GM23338 (cell line): ENCODE data around the gene VPS41. TPM values are rescaled to one million over a fixed set of nuclear protein-coding genes. Genes with fewer than 3 reads are reported as not detected.

ENCODE experiments used
- ATAC-seq: fragments of 200-7000 bp; cut with Tn5 transposase; 3 replicates; pipeline ENCODE4 v1.9.1; 2020
- DNase-seq: peaks from one replicate; pipeline ENCODE4 v3.0.0-alpha.2; 2015; ENCODE audit warnings: low spot score
- H2AFZ ChIP-seq: fragments of 200-600 bp; sonication (generic); 2 replicates; pipeline ENCODE4 v1.8.0; 2016; ENCODE audit warnings: antibody characterized with exemption, mild to moderate bottlenecking, moderate library complexity
- H3F3A ChIP-seq: fragments of 200-600 bp; sonication (generic); replicated peaks from 2 replicates; pipeline ENCODE4 v1.8.0; 2017; ENCODE audit warnings: antibody characterized with exemption, mixed run types, low read depth
- H3K27ac ChIP-seq: fragments of 200-600 bp; sonication (generic); 2 replicates; pipeline ENCODE4 v1.6.1; 2016; ENCODE audit warnings: low read depth
- H3K27me3 ChIP-seq: fragments of 200-600 bp; sonication (generic); 2 replicates; pipeline ENCODE4 v1.8.0; 2016; ENCODE audit warnings: mild to moderate bottlenecking, mixed run types, moderate library complexity; ENCODE audit not compliant: insufficient read depth
- H3K36me3 ChIP-seq: fragments of 200-600 bp; sonication (generic); 2 replicates; pipeline ENCODE4 v1.8.0; 2016; ENCODE audit warnings: mild to moderate bottlenecking; ENCODE audit not compliant: insufficient read depth
- H3K4me1 ChIP-seq: fragments of 200-600 bp; sonication (generic); 2 replicates; pipeline ENCODE4 v1.8.0; 2016; ENCODE audit warnings: mild to moderate bottlenecking, moderate library complexity; ENCODE audit not compliant: insufficient read depth
- H3K4me2 ChIP-seq: fragments of 200-600 bp; sonication (generic); 2 replicates; pipeline ENCODE4 v1.7.1; 2017; ENCODE audit warnings: mixed run types
- H3K4me3 ChIP-seq: fragments of 200-600 bp; sonication (generic); 2 replicates; pipeline ENCODE4 v1.6.1; 2016; ENCODE audit warnings: mixed run types
- H3K79me2 ChIP-seq: fragments of 200-600 bp; sonication (generic); replicated peaks from 2 replicates; pipeline ENCODE4 v1.8.0; 2017; ENCODE audit warnings: mild to moderate bottlenecking; ENCODE audit not compliant: insufficient read depth
- H3K9me2 ChIP-seq: fragments of 200-600 bp; sonication (generic); 2 replicates; pipeline ENCODE4 v1.8.0; 2017; ENCODE audit not compliant: insufficient read depth
- H4K20me1 ChIP-seq: fragments of 200-600 bp; sonication (generic); replicated peaks from 2 replicates; pipeline ENCODE4 v1.8.0; 2017; ENCODE audit warnings: mild to moderate bottlenecking; ENCODE audit not compliant: insufficient read depth
- H3K27ac Mint-ChIP-seq: 2 replicates; pipeline ENCODE4 v1.8.0; 2020; ENCODE audit warnings: inconsistent platforms, mild to moderate bottlenecking, moderate library complexity, mixed read lengths
- H3K27me3 Mint-ChIP-seq: 3 replicates; pipeline ENCODE4 v1.8.0; 2022; ENCODE audit warnings: low read depth, mild to moderate bottlenecking, moderate library complexity, mixed read lengths, inconsistent platforms; ENCODE audit not compliant: insufficient read depth, poor library complexity
- H3K36me3 Mint-ChIP-seq: 3 replicates; pipeline ENCODE4 v1.8.0; 2021; ENCODE audit warnings: low read depth, mild to moderate bottlenecking, inconsistent platforms, moderate library complexity, mixed read lengths
- H3K4me1 Mint-ChIP-seq: 3 replicates; pipeline ENCODE4 v1.8.0; 2020; ENCODE audit warnings: mild to moderate bottlenecking, inconsistent platforms, mixed read lengths
- H3K4me3 Mint-ChIP-seq: 3 replicates; pipeline ENCODE4 v1.8.0; 2021; ENCODE audit warnings: moderate library complexity, mild to moderate bottlenecking, inconsistent platforms, mixed read lengths
- H3K9me3 Mint-ChIP-seq: 3 replicates; pipeline ENCODE4 v1.8.0; 2020; ENCODE audit warnings: moderate library complexity, mild to moderate bottlenecking, inconsistent platforms, mixed read lengths
- NANOG ChIP-seq: IDR thresholded peaks from 2 replicates; pipeline ENCODE4 v1.6.1; 2016; ENCODE audit warnings: antibody characterized with exemption, borderline replicate concordance
- STAT1 ChIP-seq: IDR thresholded peaks from one replicate; pipeline ENCODE4 v1.6.1; 2016; ENCODE audit warnings: antibody characterized with exemption; ENCODE audit not compliant: unreplicated experiment
- ZNF331 ChIP-seq: fragments of 250-450 bp; sonication (Bioruptor Pico); IDR thresholded peaks from 2 replicates; pipeline ENCODE4 v1.5.0; 2020; ENCODE audit warnings: low read depth, mild to moderate bottlenecking, moderate library complexity
- polyA plus RNA-seq: library from polyadenylated mRNA; unstranded; fragments of >200 nt; fragmentation: Nextera tagmentation; extraction: Ambion mirVana; gene quantifications from 2 replicates; pipeline ENCODE4 v1.2.1, GENCODE V29; 2016
- total RNA-seq: library from RNA; depleted of rRNA; stranded (reverse); fragments of >200 nt; shearing (Covaris generic); gene quantifications from 2 replicates; pipeline ENCODE4 v1.2.3, GENCODE V29; 2014
- TF ChIP-seq, protein P1 (sequence below): fragments of 250-450 bp; sonication (Bioruptor Pico); IDR thresholded peaks from 2 replicates; pipeline ENCODE4 v1.5.0; 2020; ENCODE audit warnings: mild to moderate bottlenecking, moderate library complexity

The VPS41 gene
- total and polyA plus RNA-seq, 2 experiments from 2014 or later = 20.2 to 41.2 TPM

DNA sequence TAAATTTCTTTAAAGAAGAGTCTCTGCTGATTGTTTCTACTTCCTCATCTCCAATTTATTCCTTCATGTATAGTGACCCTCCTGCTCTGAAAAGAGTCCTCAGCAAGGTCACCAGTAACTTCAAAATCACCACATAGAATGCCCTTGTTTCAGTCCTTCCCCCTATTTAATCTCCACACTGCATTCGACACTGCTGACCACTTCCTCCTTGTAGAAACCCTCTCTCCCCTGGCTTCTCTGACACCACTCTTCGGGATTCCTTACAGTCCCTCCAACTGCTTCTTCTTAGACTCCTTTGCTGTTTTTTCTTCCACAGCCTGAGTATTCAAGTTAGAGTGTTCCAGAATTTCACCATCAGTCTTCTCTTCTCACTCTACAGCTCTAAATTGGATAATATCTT is 89.5 kb downstream of the VPS41 start:
- ATAC-seq = no peak
- H3K9me2 ChIP-seq = peaks cover 13% of the 10 kb centered on the region
- H3K27ac Mint-ChIP-seq = no peak overlapping the region

DNA sequence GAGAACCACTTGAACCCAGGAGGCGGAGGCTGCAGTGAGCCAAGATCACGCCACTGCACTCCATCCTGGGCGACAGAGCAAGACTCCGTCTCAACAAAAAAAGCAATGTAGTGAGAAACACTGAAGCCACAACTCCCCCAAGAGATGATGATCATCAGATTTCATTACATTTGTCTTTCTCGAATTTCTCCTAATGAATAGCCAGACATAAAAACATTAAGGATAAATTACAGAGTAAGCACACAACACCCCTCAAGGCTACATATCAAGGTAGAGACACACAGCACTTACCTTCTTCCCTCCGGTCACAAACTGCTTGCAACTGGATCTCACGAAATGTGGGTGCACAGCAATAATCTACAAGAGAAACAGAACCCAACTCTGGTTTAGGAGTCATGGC is 91.5 kb downstream of the VPS41 start:
- DNase-seq (no peak), ATAC-seq (no peak)
- Histone ChIP-seq H3K4me1 (no peaks in the 10 kb centered on the region), H3K4me2 (no peak overlapping the region), H3K36me3 (no peaks in the 10 kb centered on the region; the same call in 1 of the 2 replicates), H2AFZ (no peak overlapping the region), H4K20me1 (no peaks in the 10 kb centered on the region), H3K4me3 (no peak overlapping the region), H3F3A (no peaks in the 10 kb centered on the region), H3K9me2 (peaks cover 6% of the 10 kb centered on the region; the same call in 1 of the 2 replicates), H3K27me3 (no peaks in the 10 kb centered on the region), H3K79me2 (no peaks in the 10 kb centered on the region), H3K27ac (no peak overlapping the region)
- Mint-ChIP-seq H3K36me3 (peaks cover 24% of the 10 kb centered on the region), H3K27me3 (peaks cover 4% of the 10 kb centered on the region), H3K4me3 (no peak overlapping the region), H3K9me3 (no peaks in the 10 kb centered on the region), H3K4me1 (peaks cover 3% of the 10 kb centered on the region; the same call in 1 of the 3 replicates), H3K27ac (no peak overlapping the region)
- TF ChIP-seq NANOG = no peak
- no peak for TF ChIP-seq STAT1
- TF ChIP-seq, protein P1, sequence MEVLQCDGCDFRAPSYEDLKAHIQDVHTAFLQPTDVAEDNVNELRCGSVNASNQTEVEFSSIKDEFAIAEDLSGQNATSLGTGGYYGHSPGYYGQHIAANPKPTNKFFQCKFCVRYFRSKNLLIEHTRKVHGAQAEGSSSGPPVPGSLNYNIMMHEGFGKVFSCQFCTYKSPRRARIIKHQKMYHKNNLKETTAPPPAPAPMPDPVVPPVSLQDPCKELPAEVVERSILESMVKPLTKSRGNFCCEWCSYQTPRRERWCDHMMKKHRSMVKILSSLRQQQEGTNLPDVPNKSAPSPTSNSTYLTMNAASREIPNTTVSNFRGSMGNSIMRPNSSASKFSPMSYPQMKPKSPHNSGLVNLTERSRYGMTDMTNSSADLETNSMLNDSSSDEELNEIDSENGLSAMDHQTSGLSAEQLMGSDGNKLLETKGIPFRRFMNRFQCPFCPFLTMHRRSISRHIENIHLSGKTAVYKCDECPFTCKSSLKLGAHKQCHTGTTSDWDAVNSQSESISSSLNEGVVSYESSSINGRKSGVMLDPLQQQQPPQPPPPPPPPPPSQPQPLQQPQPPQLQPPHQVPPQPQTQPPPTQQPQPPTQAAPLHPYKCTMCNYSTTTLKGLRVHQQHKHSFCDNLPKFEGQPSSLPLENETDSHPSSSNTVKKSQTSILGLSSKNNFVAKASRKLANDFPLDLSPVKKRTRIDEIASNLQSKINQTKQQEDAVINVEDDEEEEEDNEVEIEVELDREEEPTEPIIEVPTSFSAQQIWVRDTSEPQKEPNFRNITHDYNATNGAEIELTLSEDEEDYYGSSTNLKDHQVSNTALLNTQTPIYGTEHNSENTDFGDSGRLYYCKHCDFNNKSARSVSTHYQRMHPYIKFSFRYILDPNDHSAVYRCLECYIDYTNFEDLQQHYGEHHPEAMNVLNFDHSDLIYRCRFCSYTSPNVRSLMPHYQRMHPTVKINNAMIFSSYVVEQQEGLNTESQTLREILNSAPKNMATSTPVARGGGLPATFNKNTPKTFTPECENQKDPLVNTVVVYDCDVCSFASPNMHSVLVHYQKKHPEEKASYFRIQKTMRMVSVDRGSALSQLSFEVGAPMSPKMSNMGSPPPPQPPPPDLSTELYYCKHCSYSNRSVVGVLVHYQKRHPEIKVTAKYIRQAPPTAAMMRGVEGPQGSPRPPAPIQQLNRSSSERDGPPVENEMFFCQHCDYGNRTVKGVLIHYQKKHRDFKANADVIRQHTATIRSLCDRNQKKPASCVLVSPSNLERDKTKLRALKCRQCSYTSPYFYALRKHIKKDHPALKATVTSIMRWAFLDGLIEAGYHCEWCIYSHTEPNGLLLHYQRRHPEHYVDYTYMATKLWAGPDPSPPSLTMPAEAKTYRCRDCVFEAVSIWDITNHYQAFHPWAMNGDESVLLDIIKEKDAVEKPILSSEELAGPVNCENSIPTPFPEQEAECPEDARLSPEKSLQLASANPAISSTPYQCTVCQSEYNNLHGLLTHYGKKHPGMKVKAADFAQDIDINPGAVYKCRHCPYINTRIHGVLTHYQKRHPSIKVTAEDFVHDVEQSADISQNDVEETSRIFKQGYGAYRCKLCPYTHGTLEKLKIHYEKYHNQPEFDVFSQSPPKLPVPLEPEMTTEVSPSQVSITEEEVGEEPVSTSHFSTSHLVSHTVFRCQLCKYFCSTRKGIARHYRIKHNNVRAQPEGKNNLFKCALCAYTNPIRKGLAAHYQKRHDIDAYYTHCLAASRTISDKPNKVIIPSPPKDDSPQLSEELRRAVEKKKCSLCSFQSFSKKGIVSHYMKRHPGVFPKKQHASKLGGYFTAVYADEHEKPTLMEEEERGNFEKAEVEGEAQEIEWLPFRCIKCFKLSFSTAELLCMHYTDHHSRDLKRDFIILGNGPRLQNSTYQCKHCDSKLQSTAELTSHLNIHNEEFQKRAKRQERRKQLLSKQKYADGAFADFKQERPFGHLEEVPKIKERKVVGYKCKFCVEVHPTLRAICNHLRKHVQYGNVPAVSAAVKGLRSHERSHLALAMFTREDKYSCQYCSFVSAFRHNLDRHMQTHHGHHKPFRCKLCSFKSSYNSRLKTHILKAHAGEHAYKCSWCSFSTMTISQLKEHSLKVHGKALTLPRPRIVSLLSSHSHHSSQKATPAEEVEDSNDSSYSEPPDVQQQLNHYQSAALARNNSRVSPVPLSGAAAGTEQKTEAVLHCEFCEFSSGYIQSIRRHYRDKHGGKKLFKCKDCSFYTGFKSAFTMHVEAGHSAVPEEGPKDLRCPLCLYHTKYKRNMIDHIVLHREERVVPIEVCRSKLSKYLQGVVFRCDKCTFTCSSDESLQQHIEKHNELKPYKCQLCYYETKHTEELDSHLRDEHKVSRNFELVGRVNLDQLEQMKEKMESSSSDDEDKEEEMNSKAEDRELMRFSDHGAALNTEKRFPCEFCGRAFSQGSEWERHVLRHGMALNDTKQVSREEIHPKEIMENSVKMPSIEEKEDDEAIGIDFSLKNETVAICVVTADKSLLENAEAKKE (CRISPR knock-in tag) = no peak

More for the DNA sequence above, 89.5 kb downstream of the VPS41 start:
- no peak for TF ChIP-seq ZNF331 (CRISPR knock-in tag)
- H3F3A ChIP-seq = no peaks in the 10 kb centered on the region
- Mint-ChIP-seq H3K4me3 (no peak overlapping the region), H3K4me1 (peaks cover 3% of the 10 kb centered on the region; the same call in 1 of the 3 replicates), H3K9me3 (no peaks in the 10 kb centered on the region; the same call in 2 of the 3 replicates), H3K27me3 (peaks cover 4% of the 10 kb centered on the region), H3K36me3 (peaks cover 24% of the 10 kb centered on the region)
- no peak for DNase-seq
- H3K4me1 ChIP-seq = no peaks in the 10 kb centered on the region
- no peaks in the 10 kb centered on the region for H4K20me1 ChIP-seq
- no peaks in the 10 kb centered on the region for H3K27me3 ChIP-seq
- no peaks in the 10 kb centered on the region for H3K79me2 ChIP-seq
- H3K36me3 ChIP-seq = no peaks in the 10 kb centered on the region; the same call in 1 of the 2 replicates
- H3K27ac ChIP-seq = no peak overlapping the region
- no peak overlapping the region for H2AFZ ChIP-seq
- no peak overlapping the region for H3K4me3 ChIP-seq
- H3K4me2 ChIP-seq = no peak overlapping the region
